HG03354 (cell line): ENCODE data around the gene CACNB1.
"Not testable (repeated sequence)": the region's sequence is repeated elsewhere in the genome, so short reads cannot be mapped to it uniquely, and the experiment has no call there.

Experiments used
- ATAC-seq: cut with Tn5 transposase; IDR thresholded peaks from one replicate; pipeline ENCODE4 v1.9.1; 2021; ENCODE audit warnings: mild to moderate bottlenecking; ENCODE audit not compliant: unreplicated experiment, poor library complexity, severe bottlenecking

CACNB1 gene

GRCh38 chr17:39138431-39139160 is 58.9 kb downstream of the CACNB1 start:
- ATAC-seq = no peak

- ATAC-seq = no peak
These were observed 62.6 kb downstream of the CACNB1 start for GRCh38 chr17:39134878-39135277.

- ATAC-seq = no peak
These were observed 65.3 kb downstream of the CACNB1 start for GRCh38 chr17:39132192-39132610.

GRCh38 chr17:39131616-39132015 is 65.9 kb downstream of the CACNB1 start:
- ATAC-seq = no peak

- ATAC-seq = no peak
These were observed 67.3 kb downstream of the CACNB1 start for GRCh38 chr17:39130205-39130604.

- ATAC-seq = not testable (repeated sequence)
These were observed 67.9 kb downstream of the CACNB1 start for GRCh38 chr17:39129544-39129943.

- no peak for ATAC-seq
These were observed 71.0 kb downstream of the CACNB1 start for GRCh38 chr17:39126436-39126835.

GRCh38 chr17:39125143-39125875 is 72.2 kb downstream of the CACNB1 start:
- ATAC-seq = no peak

GRCh38 chr17:39123627-39124026 is 73.8 kb downstream of the CACNB1 start:
- no peak for ATAC-seq
